Activated CD4-positive, alpha-beta T cell treated with anti-CD3 and anti-CD28 coated beads, Interleukin-2, Interleukin-6, amounts not matched to agents 100 ng/mL and 50 ng/mL, durations not matched to agents 16 hours and 8 hours (primary cell): ENCODE results near the gene ZBP1.

Experiments
- DNase-seq: peaks from one replicate; pipeline ENCODE4 v3.0.0-alpha.2; 2020

Gene ZBP1

GRCh38 chr20:57658447-57658832 lies 38.2 kb upstream of the ZBP1 start:
- DNase-seq: no peak

- DNase-seq: peak; percentile 13
These were observed 37.6 kb upstream of the ZBP1 start for GRCh38 chr20:57657535-57658446.

- DNase-seq: no peak
These were observed 36.8 kb upstream of the ZBP1 start for GRCh38 chr20:57656821-57657534.

- DNase-seq: no peak
These were observed 36.1 kb upstream of the ZBP1 start for GRCh38 chr20:57656252-57656820.

GRCh38 chr20:57655809-57656155 lies 35.6 kb upstream of the ZBP1 start:
- no peak for DNase-seq

- no peak for DNase-seq
These were observed 35.0 kb upstream of the ZBP1 start for GRCh38 chr20:57654998-57655808.

GRCh38 chr20:57654363-57654997 lies 34.3 kb upstream of the ZBP1 start:
- peak; percentile 61 for DNase-seq

- no peak for DNase-seq
These were observed 33.7 kb upstream of the ZBP1 start for GRCh38 chr20:57653910-57654309.

GRCh38 chr20:57653546-57653900 lies 33.3 kb upstream of the ZBP1 start:
- DNase-seq: no peak

- DNase-seq: no peak
These were observed 32.6 kb upstream of the ZBP1 start for GRCh38 chr20:57652606-57653545.

GRCh38 chr20:57651881-57652605 lies 31.8 kb upstream of the ZBP1 start:
- no peak for DNase-seq

GRCh38 chr20:57650756-57651483 lies 30.7 kb upstream of the ZBP1 start:
- no peak for DNase-seq

GRCh38 chr20:57650266-57650665 lies 30.0 kb upstream of the ZBP1 start:
- DNase-seq: no peak

- no peak for DNase-seq
These were observed 29.4 kb upstream of the ZBP1 start for GRCh38 chr20:57649617-57650015.

- DNase-seq: no peak
These were observed 28.8 kb upstream of the ZBP1 start for GRCh38 chr20:57648878-57649616.

- DNase-seq: no peak
These were observed 27.9 kb upstream of the ZBP1 start for GRCh38 chr20:57647933-57648785.

- DNase-seq: no peak
These were observed 27.0 kb upstream of the ZBP1 start for GRCh38 chr20:57647006-57647932.
